Measurements from ENCODE around the gene TMEM108.

Gene TMEM108

GRCh38 chr3:133117342-133117741 is 79.2 kb downstream of the TMEM108 start:
- no peak for DNase-seq (ENCODE audit: low read depth in 2 of 2)

GRCh38 chr3:133119176-133119575 is 81.0 kb downstream of the TMEM108 start:
- no peak for DNase-seq (ENCODE audit: low read depth in 2 of 2)

GRCh38 chr3:133121450-133121849 is 83.3 kb downstream of the TMEM108 start:
- DNase-seq (ENCODE audit: low read depth in 2 of 2), result no peak

DNA sequence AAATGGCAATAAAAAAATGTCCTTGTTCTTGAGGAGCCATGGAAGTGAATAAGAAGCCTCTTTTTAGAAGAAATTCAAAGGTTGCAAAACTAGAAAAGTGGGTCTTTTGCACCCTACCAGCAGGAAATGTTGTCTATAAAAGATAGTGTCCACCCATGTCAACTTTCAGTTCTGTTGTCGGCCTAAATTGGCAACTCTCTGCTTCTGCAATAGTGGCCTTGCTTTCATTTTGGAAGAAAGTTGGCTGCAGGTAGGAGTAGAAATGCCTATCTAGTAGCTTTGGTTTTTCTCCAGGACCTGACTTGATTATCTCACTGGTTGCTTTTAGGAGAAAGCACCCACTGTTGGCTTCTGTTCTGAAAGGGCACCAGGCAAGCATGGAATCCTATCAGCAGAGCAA is 85.4 kb downstream of the TMEM108 start:
- no peak for DNase-seq (ENCODE audit: low read depth in 2 of 2)

- no peak for DNase-seq (ENCODE audit: low read depth in 2 of 2)
These were observed 86.3 kb downstream of the TMEM108 start for GRCh38 chr3:133124511-133124910.

DNA sequence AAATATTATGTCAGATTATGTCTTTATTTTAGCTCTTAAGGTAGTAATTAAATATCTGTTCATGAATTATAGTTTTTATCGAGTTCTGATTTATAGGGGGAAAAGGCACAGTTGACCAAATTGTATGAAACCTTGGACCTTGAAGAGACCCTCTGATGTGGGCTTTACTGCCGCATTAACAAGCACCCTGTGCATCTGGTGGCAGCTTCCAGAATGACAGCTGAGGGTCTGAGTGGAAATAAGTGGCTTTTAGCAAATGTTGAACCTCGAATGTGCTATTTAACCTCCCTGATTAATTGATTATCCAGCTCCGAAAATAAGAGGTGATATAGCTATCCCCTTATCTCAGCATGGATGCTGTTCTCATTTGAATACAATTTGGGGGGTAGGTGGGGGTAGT is 87.0 kb downstream of the TMEM108 start:
- no peak for DNase-seq (ENCODE audit: low read depth in 2 of 2)

- no peak for DNase-seq (ENCODE audit: low read depth in 2 of 2)
These were observed 87.6 kb downstream of the TMEM108 start for GRCh38 chr3:133125802-133126201.

DNA sequence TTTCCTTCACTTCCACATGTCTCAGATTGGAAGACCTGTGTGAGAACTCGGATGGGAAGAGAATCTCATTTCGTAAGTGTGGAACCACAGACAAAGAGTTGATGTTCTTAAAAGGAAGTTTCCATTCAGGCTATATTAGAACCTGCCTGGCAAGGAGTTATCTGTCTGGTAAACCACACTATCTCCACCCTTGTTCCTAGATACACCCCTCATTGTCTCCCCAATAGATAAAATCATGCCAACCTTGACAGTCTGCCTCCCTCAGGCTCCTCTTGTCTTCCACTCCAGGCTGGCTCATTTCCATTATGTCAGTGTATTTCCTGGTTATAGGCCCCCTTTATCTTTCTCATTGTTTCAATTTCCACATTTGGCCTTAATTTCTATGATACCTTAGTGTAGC is 89.2 kb downstream of the TMEM108 start:
- DNase-seq (ENCODE audit: low read depth in 2 of 2), result no peak

DNA sequence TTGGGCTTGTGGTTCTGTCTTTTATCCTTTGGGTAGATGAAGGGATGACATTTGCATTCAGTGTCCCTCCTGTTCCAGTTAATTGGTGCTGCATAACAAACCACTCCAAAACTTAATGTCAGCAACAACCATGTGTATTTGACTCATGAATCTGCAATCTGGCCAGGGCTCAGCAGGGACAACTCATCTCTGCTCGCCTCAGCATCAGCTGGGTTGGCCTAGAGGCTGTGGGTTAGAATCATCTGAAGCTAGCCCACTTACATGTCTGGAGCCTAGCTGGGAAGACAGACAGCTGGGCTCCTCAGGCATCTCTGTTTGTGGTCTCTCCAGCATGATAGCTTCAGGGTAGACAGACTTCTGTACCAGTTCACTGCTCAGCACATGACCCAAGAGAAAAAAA is 92.0 kb downstream of the TMEM108 start:
- DNase-seq (ENCODE audit: low read depth in 2 of 2), result no peak

- DNase-seq (ENCODE audit: low read depth in 2 of 2), result no peak
These were observed 97.1 kb downstream of the TMEM108 start for GRCh38 chr3:133135306-133135705.

DNA sequence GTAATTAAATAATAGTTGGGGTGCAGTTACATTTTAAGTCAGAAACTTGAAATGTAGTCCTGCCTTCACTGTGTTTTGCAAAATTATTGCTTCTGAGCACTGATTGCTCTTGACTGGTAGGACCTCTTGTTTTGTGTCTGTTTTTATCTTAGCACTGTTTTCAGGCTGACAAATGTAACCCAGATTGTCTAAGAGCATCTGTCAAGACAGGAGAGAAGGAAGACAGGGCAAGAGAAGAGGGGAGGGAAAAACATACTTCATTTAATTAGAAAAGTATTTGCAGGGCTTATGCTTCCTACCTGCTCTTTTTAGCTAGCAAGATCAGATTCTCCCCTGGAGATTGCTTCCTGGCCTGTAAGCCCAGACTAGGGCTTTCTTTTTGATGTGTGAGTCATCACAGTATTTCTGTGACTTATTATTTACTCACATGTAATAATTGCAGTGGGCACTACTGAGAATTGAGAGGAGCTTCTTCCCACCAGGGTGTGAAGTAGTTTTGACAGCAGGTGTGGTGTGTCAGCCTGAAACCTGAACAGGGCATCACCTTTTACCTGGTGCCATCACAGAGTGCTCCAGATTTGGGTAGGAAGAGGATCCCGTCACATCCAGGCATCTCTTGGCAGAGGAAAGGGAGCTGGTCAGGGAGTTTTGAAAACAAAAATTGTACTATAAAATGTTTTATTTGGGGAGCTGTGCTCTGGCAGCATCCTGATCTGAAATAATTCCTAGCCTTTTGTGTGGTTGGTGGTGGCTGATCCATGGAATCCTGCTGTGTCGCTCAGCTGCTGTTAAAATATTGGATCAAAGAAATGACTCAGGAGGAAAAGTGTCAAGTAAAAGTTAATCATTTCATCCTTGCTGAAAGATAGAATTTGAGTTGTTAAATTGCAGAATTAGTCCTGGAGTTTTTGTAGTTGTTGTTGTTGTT is 98.2 kb downstream of the TMEM108 start:
- DNase-seq (ENCODE audit: low read depth in 2 of 2), result no peak

- DNase-seq (ENCODE audit: low read depth in 2 of 2), result no peak
These were observed 99.1 kb downstream of the TMEM108 start for GRCh38 chr3:133137042-133137996.

DNA sequence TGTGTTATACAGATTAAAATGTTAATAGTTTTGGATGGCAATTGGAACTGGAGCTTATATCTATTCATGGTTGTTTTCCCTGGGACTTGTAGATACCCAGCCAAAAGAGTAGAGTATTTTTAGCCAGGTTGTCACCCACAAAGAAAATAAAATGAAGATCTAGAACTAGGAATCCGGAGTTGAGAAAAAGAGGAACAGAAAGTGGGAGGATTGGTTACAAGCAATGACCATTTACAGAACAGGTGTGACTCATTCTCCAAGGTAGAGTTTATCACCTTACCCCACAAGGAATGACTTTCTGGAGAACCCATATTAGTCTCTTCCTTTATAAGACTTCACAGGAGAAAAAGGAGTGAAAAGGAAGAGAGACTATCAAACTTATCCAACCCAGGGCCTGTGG is 99.8 kb downstream of the TMEM108 start:
- DNase-seq (ENCODE audit: low read depth in 2 of 2), result no peak

DNA sequence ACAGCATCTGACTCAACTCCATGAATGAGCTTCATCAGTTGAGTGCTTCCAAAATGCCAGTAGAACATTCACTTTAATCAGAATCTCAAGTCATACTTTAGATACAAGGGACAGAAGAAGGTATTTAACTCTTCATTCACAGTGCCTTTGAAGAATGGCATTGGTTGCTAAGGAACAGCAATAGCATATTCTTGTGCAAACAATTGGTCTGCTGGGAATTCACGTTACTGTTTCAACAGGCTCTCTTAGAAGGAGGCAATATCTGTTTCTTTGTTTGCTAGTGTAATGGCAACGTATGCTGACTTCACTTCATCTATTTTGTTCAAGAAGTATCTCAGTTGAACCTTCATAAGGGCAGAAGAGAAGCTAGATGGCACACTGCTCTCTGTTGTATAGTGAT is 113.9 kb downstream of the TMEM108 start:
- DNase-seq (ENCODE audit: low read depth in 2 of 2), result no peak

GRCh38 chr3:133152681-133153220 is 114.6 kb downstream of the TMEM108 start:
- no peak for DNase-seq (ENCODE audit: low read depth in 2 of 2)

DNA sequence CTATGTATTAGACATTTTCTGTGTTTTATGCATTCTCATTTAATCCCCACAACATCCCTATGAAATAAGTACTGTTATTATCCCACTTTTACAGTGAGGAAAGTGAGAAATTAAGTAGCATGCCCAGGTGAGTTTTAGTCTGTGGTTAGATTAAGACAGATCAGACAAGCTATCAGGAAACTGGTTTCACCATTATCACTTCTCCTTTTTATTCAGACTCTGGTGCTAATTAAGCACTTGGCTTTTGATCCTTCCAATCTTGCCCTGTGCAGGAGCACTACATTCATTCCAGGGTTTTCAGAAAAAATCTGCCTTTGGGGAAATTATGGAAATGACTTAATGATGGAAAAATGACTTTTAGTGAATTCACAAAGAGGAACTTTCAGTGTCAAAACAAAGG is 115.2 kb downstream of the TMEM108 start:
- no peak for DNase-seq (ENCODE audit: low read depth in 2 of 2)

DNA sequence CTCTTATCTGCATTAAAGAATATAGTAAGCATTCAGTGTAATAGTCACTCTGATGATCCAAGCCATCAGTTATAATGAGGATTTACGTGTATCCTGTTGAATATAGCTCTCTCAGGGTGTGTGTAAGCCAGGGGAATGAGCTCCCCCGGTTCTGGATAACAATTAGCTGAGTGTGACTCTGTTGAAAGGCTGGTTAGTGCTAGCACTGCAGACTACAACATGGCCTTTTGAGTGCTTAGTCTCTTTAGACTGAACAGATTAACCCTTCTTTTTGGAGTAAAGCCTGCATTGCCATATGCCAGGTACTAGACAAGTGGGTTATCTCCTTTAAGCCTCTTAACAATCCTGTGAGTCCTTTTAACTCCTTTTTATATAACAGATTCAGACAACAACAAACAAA is 119.5 kb downstream of the TMEM108 start:
- no peak for DNase-seq (ENCODE audit: low read depth in 2 of 2)

GRCh38 chr3:133158686-133159085 is 120.5 kb downstream of the TMEM108 start:
- no peak for DNase-seq (ENCODE audit: low read depth in 2 of 2)

DNA sequence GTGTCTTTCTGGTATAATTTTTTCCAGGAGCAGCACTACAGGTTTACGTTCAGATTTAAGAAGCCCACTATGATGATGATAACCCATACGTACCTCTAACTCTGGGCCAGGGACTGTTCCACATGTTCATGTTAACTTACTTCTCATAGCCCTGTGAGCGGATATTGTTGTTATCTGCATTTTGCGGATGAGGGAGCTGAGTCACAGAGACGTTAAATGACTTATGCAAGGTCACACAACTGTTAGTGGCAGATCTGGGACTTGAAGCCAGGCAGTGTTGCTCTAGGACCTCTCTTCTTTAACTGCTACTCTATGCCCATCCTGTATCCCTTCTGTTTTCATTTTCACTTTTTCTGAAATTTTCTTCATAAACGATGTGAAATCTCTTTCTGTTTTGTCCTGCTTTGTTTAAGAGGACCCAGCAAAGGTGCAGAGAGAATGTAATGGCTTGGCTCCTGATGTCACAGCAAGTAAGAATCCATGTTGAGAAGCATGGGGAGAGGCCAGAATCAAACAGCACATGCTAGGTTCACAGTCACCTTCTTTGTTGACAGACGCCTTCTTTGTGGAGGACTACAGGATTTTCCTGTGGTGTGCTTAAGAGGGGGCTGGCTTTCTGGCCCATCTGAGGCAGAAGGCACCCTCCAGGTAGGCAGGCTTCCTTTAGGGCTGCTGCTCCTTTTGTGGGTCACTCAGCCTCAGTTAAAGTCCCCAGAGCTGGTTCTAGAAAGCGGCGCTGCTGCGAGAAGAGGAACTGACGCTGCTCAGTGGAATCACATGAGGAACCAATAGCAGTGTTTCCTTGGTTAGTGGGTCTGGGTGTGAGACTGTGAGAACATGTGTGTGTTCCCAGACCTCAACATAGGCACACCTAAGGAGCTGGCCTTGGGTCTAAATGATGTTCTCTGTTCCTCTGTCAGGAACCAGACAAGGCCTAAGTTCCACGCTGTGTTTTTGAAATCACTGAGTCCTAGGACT is 121.6 kb downstream of the TMEM108 start:
- DNase-seq (ENCODE audit: low read depth in 2 of 2), result no peak

DNA sequence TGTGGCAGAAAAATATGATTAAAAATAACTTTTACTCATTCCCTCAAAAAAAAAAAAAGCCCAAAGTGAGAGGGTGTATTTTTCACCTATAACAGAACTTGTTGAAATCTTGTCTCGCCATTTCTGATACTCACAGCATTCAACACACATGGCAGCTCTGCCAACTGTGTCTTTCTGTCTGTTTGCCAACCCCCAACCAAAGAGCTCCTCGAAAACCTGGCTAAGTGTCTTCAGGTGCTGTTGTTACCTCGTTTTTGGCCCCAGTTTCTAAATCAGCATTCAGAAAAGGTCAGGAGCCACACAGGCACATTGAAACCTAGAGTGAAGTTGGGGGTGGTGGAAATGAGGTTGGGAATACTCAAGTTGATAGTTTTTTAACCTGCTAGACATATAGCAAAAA is 123.5 kb downstream of the TMEM108 start:
- no peak for DNase-seq (ENCODE audit: low read depth in 2 of 2)

DNA sequence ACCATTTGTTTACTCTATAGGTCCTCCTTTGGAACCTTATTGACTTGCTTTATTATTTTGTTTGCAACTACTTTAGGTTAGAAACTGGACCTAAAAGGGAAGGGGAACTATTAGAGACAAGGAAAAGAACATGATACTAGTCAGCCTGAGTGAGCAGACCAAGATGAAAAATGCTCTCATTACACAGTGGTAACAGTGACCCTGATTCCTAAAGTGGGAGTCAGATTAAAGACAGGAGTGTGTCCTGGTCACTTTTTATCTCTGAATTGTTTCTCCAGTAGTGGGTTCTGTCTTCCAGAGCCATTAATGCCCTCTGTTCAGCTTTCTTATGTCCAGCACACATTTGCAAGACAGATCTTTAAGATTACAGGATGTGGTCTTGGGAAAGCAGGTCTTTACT is 124.1 kb downstream of the TMEM108 start:
- DNase-seq (ENCODE audit: low read depth in 2 of 2), result no peak

Data from fibroblast of skin of left biceps (primary cell).